Calu3 (cell line): ENCODE data around the gene FCGR2B. TPM values are rescaled to one million over a fixed set of nuclear protein-coding genes. Genes with fewer than 3 reads are reported as not detected.
"Not testable (repeated sequence)": the region's sequence is repeated elsewhere in the genome, so short reads cannot be mapped to it uniquely, and the experiment has no call there.

Source experiments
- BruUV-seq: library from RNA; stranded (reverse); fragments of 400-500 nt; replicated peaks from 2 replicates; lab custom pipeline; 2021; lab: Mats Ljungman, UMichigan
- CTCF ChIA-PET: fragments of 300-600 bp; sonication (Branson Sonifier 250); formaldehyde crosslinking; loops from one replicate; lab custom pipeline; 2022; ENCODE audit warnings: antibody characterized with exemption; lab: Charles Lee
- DNase-seq: peaks from one replicate; pipeline ENCODE4 v3.0.0; 2022
- H3K27ac Mint-ChIP-seq: one replicate; pipeline ENCODE4 v1.8.0; 2022; ENCODE audit warnings: mixed read lengths; ENCODE audit not compliant: unreplicated experiment
- H3K27me3 Mint-ChIP-seq: one replicate; pipeline ENCODE4 v1.8.0; 2022; ENCODE audit warnings: mixed read lengths; ENCODE audit not compliant: unreplicated experiment
- H3K36me3 Mint-ChIP-seq: one replicate; pipeline ENCODE4 v1.8.0; 2022; ENCODE audit warnings: mild to moderate bottlenecking, moderate library complexity, mixed read lengths; ENCODE audit not compliant: insufficient read depth, unreplicated experiment
- H3K4me1 Mint-ChIP-seq: one replicate; pipeline ENCODE4 v1.8.0; 2022; ENCODE audit warnings: mild to moderate bottlenecking, low read depth, mixed read lengths; ENCODE audit not compliant: unreplicated experiment
- H3K4me3 Mint-ChIP-seq: one replicate; pipeline ENCODE4 v1.8.0; 2022; ENCODE audit warnings: mild to moderate bottlenecking, low read depth, moderate library complexity, mixed read lengths; ENCODE audit not compliant: unreplicated experiment
- H3K9me3 Mint-ChIP-seq: one replicate; pipeline ENCODE4 v1.8.0; 2022; ENCODE audit warnings: low read depth, mixed read lengths; ENCODE audit not compliant: unreplicated experiment
- intact Hi-C: fragments of 100-400 bp; cut with micrococcal nuclease; formaldehyde crosslinking; loops from one replicate; pipeline ENCODE4 v1.10.0; 2022; ENCODE audit not compliant: unreplicated experiment
- total RNA-seq: library from RNA; stranded (reverse); gene quantifications from 2 replicates; pipeline ENCODE4 v1.2.3, GENCODE V29; 2022
- TF ChIP-seq, protein P1 (sequence below): fragments of 200-600 bp; IDR thresholded peaks from one replicate; pipeline ENCODE4 v1.8.0; 2022; ENCODE audit warnings: antibody characterized with exemption; ENCODE audit not compliant: unreplicated experiment

The FCGR2B gene
- total RNA-seq, 1 experiment from 2014 or later = not detected

DNA sequence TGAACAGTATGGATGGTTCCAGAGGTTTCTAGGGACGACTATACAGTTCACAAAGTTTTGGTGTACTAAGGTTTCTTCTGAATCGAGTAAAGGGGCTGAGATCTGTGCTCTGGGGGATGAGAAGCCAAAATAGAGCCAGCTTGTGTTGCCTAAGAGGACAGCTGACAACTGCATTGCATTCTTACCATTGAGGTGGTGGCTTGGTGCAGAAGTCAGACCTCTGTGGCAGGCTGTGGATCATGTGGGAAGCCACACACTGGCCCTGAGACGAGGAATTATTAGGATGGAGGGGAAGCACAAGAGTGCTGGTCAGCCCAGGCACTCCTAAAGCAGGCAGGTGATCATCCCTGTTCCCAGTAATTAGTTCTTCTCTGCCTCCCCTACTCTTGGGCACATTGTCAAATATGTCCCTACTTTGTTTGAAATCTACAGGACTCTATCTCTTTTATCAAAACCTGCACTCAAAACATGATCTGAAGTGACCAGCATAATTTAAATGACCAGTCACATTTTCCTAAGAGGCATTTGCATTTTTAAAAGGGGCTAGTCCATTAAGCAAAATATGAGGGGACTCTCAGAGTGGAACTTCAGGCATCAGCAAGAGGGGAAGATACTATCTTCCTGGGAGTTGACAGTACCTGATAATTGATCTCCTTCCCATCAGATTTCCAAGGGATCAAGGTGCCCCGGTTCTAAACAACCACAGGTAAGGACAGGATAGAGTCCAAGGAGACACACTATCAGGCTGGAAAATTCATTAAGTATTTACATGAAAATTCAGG, 58.2 kb downstream of the FCGR2B start, which contains the start of gene FCRLB:
Gene FCRLB, plus strand, starts transcription at position 589 of the 782 bp plus-strand sequence. CDS start 1,129 bp downstream, outside the sequence.
- intact Hi-C loops = no loop called here
- peaks cover 30% of the 10 kb centered on the region for H3K27me3 Mint-ChIP-seq
- TF ChIP-seq, protein P1, sequence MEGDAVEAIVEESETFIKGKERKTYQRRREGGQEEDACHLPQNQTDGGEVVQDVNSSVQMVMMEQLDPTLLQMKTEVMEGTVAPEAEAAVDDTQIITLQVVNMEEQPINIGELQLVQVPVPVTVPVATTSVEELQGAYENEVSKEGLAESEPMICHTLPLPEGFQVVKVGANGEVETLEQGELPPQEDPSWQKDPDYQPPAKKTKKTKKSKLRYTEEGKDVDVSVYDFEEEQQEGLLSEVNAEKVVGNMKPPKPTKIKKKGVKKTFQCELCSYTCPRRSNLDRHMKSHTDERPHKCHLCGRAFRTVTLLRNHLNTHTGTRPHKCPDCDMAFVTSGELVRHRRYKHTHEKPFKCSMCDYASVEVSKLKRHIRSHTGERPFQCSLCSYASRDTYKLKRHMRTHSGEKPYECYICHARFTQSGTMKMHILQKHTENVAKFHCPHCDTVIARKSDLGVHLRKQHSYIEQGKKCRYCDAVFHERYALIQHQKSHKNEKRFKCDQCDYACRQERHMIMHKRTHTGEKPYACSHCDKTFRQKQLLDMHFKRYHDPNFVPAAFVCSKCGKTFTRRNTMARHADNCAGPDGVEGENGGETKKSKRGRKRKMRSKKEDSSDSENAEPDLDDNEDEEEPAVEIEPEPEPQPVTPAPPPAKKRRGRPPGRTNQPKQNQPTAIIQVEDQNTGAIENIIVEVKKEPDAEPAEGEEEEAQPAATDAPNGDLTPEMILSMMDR = no peak
- no peak for DNase-seq
- peaks cover 13% of the 10 kb centered on the region for H3K36me3 Mint-ChIP-seq
- no peak within 1 kb of the TSS for H3K27ac Mint-ChIP-seq
- H3K4me3 Mint-ChIP-seq = no peak within 1 kb of the TSS
- no peaks in the 10 kb centered on the region for H3K9me3 Mint-ChIP-seq
- CTCF ChIA-PET = interaction anchor here (0.8 to 1.6 kb wide), 2 partner anchors 13 to 16 kb away, joined by 3 to 5 read pairs; no protein-coding TSS in a partner anchor
- BruUV-seq = no TSS peak
- peaks cover 43% of the 10 kb centered on the region for H3K4me1 Mint-ChIP-seq

DNA sequence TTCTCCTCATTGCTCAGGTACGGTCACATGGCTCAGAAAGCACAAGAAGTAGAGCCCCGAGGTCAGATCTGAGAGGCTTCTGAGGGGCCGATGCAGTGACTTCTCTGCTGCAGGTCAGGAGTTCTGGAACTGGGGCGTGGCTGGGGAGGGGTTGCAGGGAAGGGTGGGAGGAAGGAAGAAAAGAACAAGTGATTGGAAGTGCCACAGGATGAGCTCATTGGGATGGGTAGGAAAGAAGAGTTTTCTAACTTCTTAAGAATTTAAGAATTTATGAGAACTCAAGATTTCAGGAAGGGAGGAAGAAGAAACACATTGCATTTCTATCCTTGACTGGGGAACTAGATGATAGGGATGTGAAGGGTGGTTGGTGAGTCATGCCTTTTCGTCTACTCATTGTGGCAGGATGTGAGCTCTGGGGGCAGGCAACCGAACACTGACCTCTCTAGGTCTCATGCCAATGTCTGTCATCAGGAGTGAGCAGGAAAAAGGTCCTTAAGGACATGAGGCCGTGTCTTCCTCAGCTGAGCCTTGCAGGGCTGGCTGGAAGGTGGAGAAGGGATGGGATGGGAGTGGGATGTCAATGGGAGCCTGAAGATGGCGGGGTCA, 58.9 kb downstream of the FCGR2B start:
- no peak for DNase-seq
- Mint-ChIP-seq H3K4me3 (no peak overlapping the region), H3K9me3 (no peaks in the 10 kb centered on the region), H3K36me3 (peaks cover 20% of the 10 kb centered on the region), H3K27ac (no peak overlapping the region), H3K4me1 (peaks cover 43% of the 10 kb centered on the region), H3K27me3 (peaks cover 23% of the 10 kb centered on the region)
- CTCF ChIA-PET = interaction anchor here (0.6 to 1.6 kb wide), 3 partner anchors 12 to 613 kb away, joined by 3 to 5 read pairs (median 3); no protein-coding TSS in a partner anchor
- BruUV-seq = no TSS peak
- TF ChIP-seq, protein P1 = no peak
- intact Hi-C loops = no loop called here

DNA sequence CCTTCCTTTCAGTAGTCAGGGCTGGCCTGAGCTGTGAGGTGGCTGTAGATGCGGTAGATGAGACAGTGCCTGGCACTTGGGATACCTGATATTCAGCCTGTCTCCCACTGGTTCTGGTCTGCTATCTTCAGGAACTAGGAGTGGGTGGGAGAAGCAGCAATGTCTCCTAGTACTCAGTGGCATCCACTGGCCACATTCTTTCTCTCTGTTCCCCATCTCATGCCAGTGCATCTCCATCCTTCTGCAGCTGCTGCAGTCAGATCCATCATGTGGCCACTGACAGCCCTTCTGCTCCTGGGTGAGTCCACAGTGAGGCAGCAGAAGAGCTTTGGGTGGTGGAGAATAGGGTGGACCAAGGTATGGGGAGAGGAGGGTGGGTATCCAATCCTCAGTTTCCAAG, 59.5 kb downstream of the FCGR2B start:
- TF ChIP-seq, protein P1 = no peak
- Mint-ChIP-seq H3K9me3 (no peaks in the 10 kb centered on the region), H3K36me3 (peaks cover 26% of the 10 kb centered on the region), H3K4me1 (peaks cover 43% of the 10 kb centered on the region), H3K4me3 (no peak overlapping the region), H3K27ac (no peak overlapping the region), H3K27me3 (peaks cover 17% of the 10 kb centered on the region)
- intact Hi-C loops = no loop called here
- no TSS peak for BruUV-seq
- no peak for DNase-seq
- CTCF ChIA-PET = interaction anchor here (0.6 to 1.6 kb wide), 3 partner anchors 12 to 613 kb away, joined by 3 to 5 read pairs (median 3); no protein-coding TSS in a partner anchor

DNA sequence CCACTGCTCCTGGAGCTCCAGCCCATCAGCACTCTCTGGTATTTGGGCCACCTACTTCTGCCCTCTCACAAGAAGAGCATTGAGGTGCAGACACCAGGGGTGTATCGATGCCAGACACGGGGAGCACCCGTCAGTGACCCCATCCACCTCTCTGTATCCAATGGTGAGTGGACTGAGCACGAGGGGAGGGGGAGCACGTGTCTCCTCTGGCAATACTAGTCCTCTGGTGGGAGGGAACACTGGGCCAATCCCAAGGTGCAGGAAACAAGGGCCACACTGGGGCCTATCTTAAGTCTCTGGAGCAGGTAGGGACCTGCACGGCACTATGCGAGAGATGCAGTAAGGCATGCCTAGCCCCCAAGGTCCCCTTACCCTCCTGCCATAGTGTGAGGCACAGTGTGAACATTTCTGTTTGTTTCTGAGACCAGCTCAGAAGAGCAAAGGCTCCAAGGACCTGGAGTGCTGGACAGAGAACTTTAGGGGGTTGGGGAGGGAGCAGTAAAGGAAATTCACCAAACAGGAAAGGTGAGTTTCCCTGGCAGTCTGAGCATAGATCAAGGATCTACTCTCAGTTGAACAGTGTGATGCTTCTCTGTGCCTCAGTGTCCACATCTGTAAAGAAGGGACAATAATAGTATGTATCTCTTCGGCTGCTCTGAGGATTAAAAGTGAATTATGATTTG, 60.7 kb downstream of the FCGR2B start:
- Mint-ChIP-seq H3K4me1 (peaks cover 43% of the 10 kb centered on the region), H3K27ac (no peak overlapping the region), H3K36me3 (peaks cover 33% of the 10 kb centered on the region), H3K9me3 (no peaks in the 10 kb centered on the region), H3K27me3 (peaks cover 8% of the 10 kb centered on the region), H3K4me3 (no peak overlapping the region)
- TF ChIP-seq, protein P1 = no peak
- intact Hi-C loops = no loop called here
- CTCF ChIA-PET = no interaction called here
- no TSS peak for BruUV-seq
- peak; percentile 35 for DNase-seq

DNA sequence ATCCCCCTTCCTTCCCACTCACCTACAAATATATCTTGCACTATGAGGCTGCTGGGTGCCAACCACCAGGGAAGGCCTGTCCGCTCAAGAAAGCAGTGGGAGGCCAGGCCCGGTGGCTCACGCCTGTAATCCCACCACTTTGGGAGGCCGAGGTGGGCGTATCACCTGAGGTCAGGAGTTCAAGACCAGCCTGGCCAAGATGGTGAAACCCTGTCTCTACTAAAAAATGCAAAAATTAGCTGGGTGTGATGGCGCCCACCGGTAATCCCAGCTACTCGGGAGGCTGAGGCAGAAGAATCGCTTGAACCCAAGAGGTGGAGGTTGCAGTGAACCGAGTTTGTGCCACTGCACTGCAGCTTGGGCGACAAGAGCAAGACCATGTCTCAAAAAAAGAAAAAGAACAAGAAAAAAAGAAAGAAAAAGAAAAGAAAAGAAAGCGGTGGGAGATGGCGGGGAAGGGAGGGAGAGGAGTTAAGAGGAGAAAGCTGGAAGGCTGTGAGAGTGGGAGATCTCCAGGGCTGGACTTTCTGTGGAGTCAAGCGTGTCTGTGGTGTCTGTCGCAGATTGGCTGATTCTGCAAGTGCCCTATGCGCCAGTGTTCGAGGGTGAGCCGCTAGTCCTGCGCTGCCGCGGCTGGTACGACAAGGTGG, 62.4 kb downstream of the FCGR2B start:
- CTCF ChIA-PET = interaction anchor here (0.5 to 1.7 kb wide), 4 partner anchors 11 to 80 kb away, joined by 3 to 8 read pairs (median 4); no protein-coding TSS in a partner anchor
- not testable (repeated sequence) for H3K27me3 Mint-ChIP-seq, H3K9me3 Mint-ChIP-seq, BruUV-seq, DNase-seq
- H3K4me1 Mint-ChIP-seq = peaks cover 59% of the 10 kb centered on the region
- peak overlapping the region; percentile 80 for H3K4me3 Mint-ChIP-seq
- intact Hi-C loops = loop anchor here (1.0 kb wide), 1 partner anchor 12 kb away; no protein-coding TSS in a partner anchor
- peaks cover 33% of the 10 kb centered on the region for H3K36me3 Mint-ChIP-seq
- H3K27ac Mint-ChIP-seq = peak overlapping the region; percentile 21
